ENCODE results near the gene ZNF821.

- no peak for TF ChIP-seq CTCF (IDR thresholded peaks at IDR 0.05)
- no peak for TF ChIP-seq SIN3A (IDR thresholded peaks at IDR 0.05; ENCODE audit: borderline replicate concordance, insufficient read depth, low read depth, low read length)
- TF ChIP-seq POLR2AphosphoS5 (IDR thresholded peaks at IDR 0.05; ENCODE audit: low read depth, low read length) = no peak
- TF ChIP-seq REST (IDR thresholded peaks at IDR 0.05; ENCODE audit: insufficient read depth in 1 of 2, low read depth in 2 of 2, low read length in 1 of 2) = no peak
Observed at GRCh38 chr16:71893888-71894228, 9.9 kb upstream of the ZNF821 start.
